H9 (cell line): ENCODE measurements around the gene PRMT7. TPM values are rescaled to one million over a fixed set of nuclear protein-coding genes. Genes with fewer than 3 reads are reported as not detected.

ENCODE experiments used
- DNase-seq: peaks from one replicate; pipeline ENCODE4 v3.0.0-alpha.2; 2017
- H2AFZ ChIP-seq: one replicate; pipeline ENCODE4 v1.6.1; 2013; ENCODE audit warnings: mild to moderate bottlenecking, low read length, control low read depth, moderate library complexity
- H2AK5ac ChIP-seq: 2 replicates; pipeline ENCODE4 v1.6.1; 2013; ENCODE audit warnings: low read length, control low read depth, mixed read lengths; ENCODE audit not compliant: insufficient read length
- H2BK120ac ChIP-seq: one replicate; pipeline ENCODE4 v1.6.1; 2013; ENCODE audit warnings: low read depth, mild to moderate bottlenecking, low read length, control low read depth, inconsistent platforms; ENCODE audit not compliant: poor library complexity, severe bottlenecking
- H2BK12ac ChIP-seq: 2 replicates; pipeline ENCODE4 v1.6.1; 2013; ENCODE audit warnings: low read length, control low read depth, mixed read lengths, low read depth; ENCODE audit not compliant: insufficient read length
- H2BK15ac ChIP-seq: 2 replicates; pipeline ENCODE4 v1.6.1; 2013; ENCODE audit warnings: low read depth, low read length, control low read depth
- H2BK20ac ChIP-seq: one replicate; pipeline ENCODE4 v1.6.1; 2013; ENCODE audit warnings: low read depth, mild to moderate bottlenecking, low read length, control low read depth, inconsistent platforms; ENCODE audit not compliant: poor library complexity, severe bottlenecking
- H2BK5ac ChIP-seq: 2 replicates; pipeline ENCODE4 v1.6.1; 2013; ENCODE audit warnings: low read length, control low read depth, mixed read lengths; ENCODE audit not compliant: insufficient read length
- H3K14ac ChIP-seq: 2 replicates; pipeline ENCODE4 v1.6.1; 2013; ENCODE audit warnings: low read length, control low read depth; ENCODE audit not compliant: insufficient read depth
- H3K18ac ChIP-seq: 2 replicates; pipeline ENCODE4 v1.6.1; 2013; ENCODE audit warnings: low read depth, mild to moderate bottlenecking, mixed read lengths, low read length, control low read depth; ENCODE audit not compliant: insufficient read length
- H3K23ac ChIP-seq: 2 replicates; pipeline ENCODE4 v1.6.1; 2013; ENCODE audit warnings: low read length, control low read depth, mixed read lengths, low read depth; ENCODE audit not compliant: insufficient read length
- H3K23me2 ChIP-seq: 2 replicates; pipeline ENCODE4 v1.6.1; 2013; ENCODE audit warnings: low read depth, mild to moderate bottlenecking, mixed read lengths, low read length, control low read depth; ENCODE audit not compliant: insufficient read length, poor library complexity, severe bottlenecking
- H3K27ac ChIP-seq: 2 replicates; pipeline ENCODE4 v1.5.1; 2013; ENCODE audit warnings: low read length, control low read depth, mixed read lengths, low read depth; ENCODE audit not compliant: insufficient read length
- H3K27me3 ChIP-seq: 2 replicates; pipeline ENCODE4 v1.6.1; 2013; ENCODE audit warnings: low read length, control low read depth, inconsistent platforms; ENCODE audit not compliant: insufficient read depth
- H3K4ac ChIP-seq: 2 replicates; pipeline ENCODE4 v1.6.1; 2013; ENCODE audit warnings: low read depth, mild to moderate bottlenecking, control low read depth, inconsistent platforms, low read length, moderate library complexity
- H3K4me1 ChIP-seq: 2 replicates; pipeline ENCODE4 v1.6.1; 2013; ENCODE audit warnings: low read length, control low read depth, inconsistent platforms; ENCODE audit not compliant: insufficient read depth
- H3K4me2 ChIP-seq: 2 replicates; pipeline ENCODE4 v1.6.1; 2013; ENCODE audit warnings: low read length, control low read depth, mixed read lengths; ENCODE audit not compliant: insufficient read length, insufficient read depth
- H3K56ac ChIP-seq: 2 replicates; pipeline ENCODE4 v1.6.1; 2013; ENCODE audit warnings: low read depth, mild to moderate bottlenecking, mixed read lengths, low read length, control low read depth; ENCODE audit not compliant: insufficient read length
- H3K79me1 ChIP-seq: 2 replicates; pipeline ENCODE4 v1.6.1; 2013; ENCODE audit warnings: low read depth, mild to moderate bottlenecking, moderate library complexity, low read length, control low read depth, inconsistent platforms; ENCODE audit not compliant: insufficient read depth, poor library complexity, severe bottlenecking
- H3K79me2 ChIP-seq: 2 replicates; pipeline ENCODE4 v1.6.1; 2013; ENCODE audit warnings: low read length, control low read depth, inconsistent platforms; ENCODE audit not compliant: insufficient read depth
- H3K9ac ChIP-seq: 2 replicates; pipeline ENCODE4 v1.6.1; 2013; ENCODE audit warnings: low read length, control low read depth, mixed read lengths; ENCODE audit not compliant: insufficient read length; ENCODE audit errors: extremely low read depth
- H3K9me3 ChIP-seq: one replicate; pipeline ENCODE4 v1.6.1; 2013; ENCODE audit warnings: low read depth, low read length, inconsistent platforms; ENCODE audit not compliant: control insufficient read depth
- H3T11ph ChIP-seq: one replicate; pipeline ENCODE4 v1.6.1; 2013; ENCODE audit warnings: mild to moderate bottlenecking, low read length, control low read depth, inconsistent platforms
- H4K20me1 ChIP-seq: one replicate; pipeline ENCODE4 v1.6.1; 2013; ENCODE audit not compliant: control insufficient read depth, insufficient read length, insufficient read depth
- H4K5ac ChIP-seq: 2 replicates; pipeline ENCODE4 v1.6.1; 2013; ENCODE audit warnings: low read depth, mild to moderate bottlenecking, mixed read lengths, low read length, control low read depth; ENCODE audit not compliant: insufficient read length
- H4K8ac ChIP-seq: replicated peaks from 2 replicates; pipeline ENCODE4 v1.6.1; 2013; ENCODE audit warnings: low read length, control low read depth, mixed read lengths, low read depth; ENCODE audit not compliant: insufficient read length
- H4K91ac ChIP-seq: 2 replicates; pipeline ENCODE4 v1.6.1; 2013; ENCODE audit warnings: low read depth, mild to moderate bottlenecking, moderate library complexity, mixed read lengths, low read length, control low read depth; ENCODE audit not compliant: insufficient read length
- H3K27ac Mint-ChIP-seq, 3 experiments: 2 replicates in 2 of 3; 3 replicates in 1 of 3; pipeline ENCODE4 v1.8.0; 2020 to 2021; ENCODE audit warnings: mixed read lengths in 3 of 3, mild to moderate bottlenecking in 1 of 3, moderate library complexity in 1 of 3
- H3K27me3 Mint-ChIP-seq: 2 replicates; pipeline ENCODE4 v1.8.0; 2021; ENCODE audit warnings: low read depth, mild to moderate bottlenecking, moderate library complexity, mixed read lengths
- H3K36me3 Mint-ChIP-seq, 3 experiments: 2 replicates in 2 of 3; 3 replicates in 1 of 3; pipeline ENCODE4 v1.8.0; 2020 to 2021; ENCODE audit warnings: low read depth in 3 of 3, mixed read lengths in 3 of 3; ENCODE audit not compliant: insufficient read depth in 1 of 3
- H3K4me1 Mint-ChIP-seq, 2 experiments: 2 replicates each; pipeline ENCODE4 v1.8.0; 2020; ENCODE audit warnings: mixed read lengths in 2 of 2
- H3K4me3 Mint-ChIP-seq, 2 experiments: 2 replicates in 1 of 2; 3 replicates in 1 of 2; pipeline ENCODE4 v1.8.0; 2020 to 2021; ENCODE audit warnings: mild to moderate bottlenecking in 2 of 2, mixed read lengths in 2 of 2, moderate library complexity in 1 of 2
- H3K9me3 Mint-ChIP-seq, 2 experiments: 2 replicates in 1 of 2; 3 replicates in 1 of 2; pipeline ENCODE4 v1.8.0; 2020; ENCODE audit warnings: mild to moderate bottlenecking in 2 of 2, mixed read lengths in 2 of 2, moderate library complexity in 1 of 2
- WGBS: extraction: QIAGEN DNeasy Blood & Tissue Kit; methylation state at CpG from one replicate; pipeline ENCODE4 v1.1.7; 2013; ENCODE audit warnings: missing lambda C conversion rate, low lambda C conversion rate, mixed read lengths; ENCODE audit not compliant: insufficient read length; ENCODE audit errors: extremely low coverage; 5-methylcytosine and 5-hydroxymethylcytosine counted together
- total RNA-seq: library from RNA; stranded (reverse); gene quantifications from 2 replicates; pipeline ENCODE4 v1.2.1, GENCODE V29; 2021
- TF ChIP-seq, protein P1 (sequence below): fragments of 200-600 bp; sonication (generic); conservative IDR thresholded peaks from 3 replicates; pipeline ENCODE4 v1.8.0; 2021; ENCODE audit warnings: antibody characterized with exemption, mild to moderate bottlenecking

Gene PRMT7
- total RNA-seq, 1 experiment from 2014 or later = 56.6 TPM

DNA sequence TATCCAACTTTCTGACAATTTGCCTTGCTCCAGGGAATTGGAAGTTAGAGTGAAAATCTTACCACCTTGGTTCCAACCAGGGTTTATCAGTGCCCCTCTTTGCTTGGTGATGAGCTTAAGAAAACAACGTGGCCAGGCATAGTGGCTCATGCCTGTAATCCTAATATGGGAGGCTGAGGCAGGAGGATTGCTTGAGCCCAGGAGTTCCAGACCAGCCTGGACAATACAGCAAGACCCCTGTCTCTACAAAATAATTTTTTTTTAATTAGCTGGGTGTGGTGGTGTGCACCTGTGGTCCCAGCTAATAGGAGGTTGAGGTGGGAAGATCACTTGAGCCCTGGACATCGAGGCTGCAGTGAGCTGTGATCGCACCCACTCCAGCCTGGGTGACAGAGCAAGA, 25.1 kb upstream of the PRMT7 start:
- H2BK15ac ChIP-seq = no peak overlapping the region
- no peak overlapping the region for H2BK20ac ChIP-seq
- Mint-ChIP-seq H3K27me3 (no peaks in the 10 kb centered on the region), H3K27ac (no peak overlapping the region), H3K4me1 (peaks cover 4 to 10% of the 10 kb centered on the region in 2 experiments; a peak in 3 of 4 replicates), H3K9me3 (no peaks in the 10 kb centered on the region), H3K36me3 (peaks cover 7 to 31% (median 14%) of the 10 kb centered on the region in 3 experiments; a peak in 4 of 7 replicates), H3K4me3 (no peak overlapping the region)
- H2AFZ ChIP-seq = no peak overlapping the region
- no peak overlapping the region for H3K4me2 ChIP-seq
- H3K56ac ChIP-seq = no peak overlapping the region
- H4K20me1 ChIP-seq = peaks cover 2% of the 10 kb centered on the region
- TF ChIP-seq, protein P1, sequence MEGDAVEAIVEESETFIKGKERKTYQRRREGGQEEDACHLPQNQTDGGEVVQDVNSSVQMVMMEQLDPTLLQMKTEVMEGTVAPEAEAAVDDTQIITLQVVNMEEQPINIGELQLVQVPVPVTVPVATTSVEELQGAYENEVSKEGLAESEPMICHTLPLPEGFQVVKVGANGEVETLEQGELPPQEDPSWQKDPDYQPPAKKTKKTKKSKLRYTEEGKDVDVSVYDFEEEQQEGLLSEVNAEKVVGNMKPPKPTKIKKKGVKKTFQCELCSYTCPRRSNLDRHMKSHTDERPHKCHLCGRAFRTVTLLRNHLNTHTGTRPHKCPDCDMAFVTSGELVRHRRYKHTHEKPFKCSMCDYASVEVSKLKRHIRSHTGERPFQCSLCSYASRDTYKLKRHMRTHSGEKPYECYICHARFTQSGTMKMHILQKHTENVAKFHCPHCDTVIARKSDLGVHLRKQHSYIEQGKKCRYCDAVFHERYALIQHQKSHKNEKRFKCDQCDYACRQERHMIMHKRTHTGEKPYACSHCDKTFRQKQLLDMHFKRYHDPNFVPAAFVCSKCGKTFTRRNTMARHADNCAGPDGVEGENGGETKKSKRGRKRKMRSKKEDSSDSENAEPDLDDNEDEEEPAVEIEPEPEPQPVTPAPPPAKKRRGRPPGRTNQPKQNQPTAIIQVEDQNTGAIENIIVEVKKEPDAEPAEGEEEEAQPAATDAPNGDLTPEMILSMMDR = no peak
- no peaks in the 10 kb centered on the region for H3K23me2 ChIP-seq
- no peaks in the 10 kb centered on the region for H3K4me1 ChIP-seq
- no peak overlapping the region for H4K8ac ChIP-seq
- no peak overlapping the region for H3K23ac ChIP-seq
- H2BK12ac ChIP-seq = no peak overlapping the region
- no peak overlapping the region for H3K14ac ChIP-seq
- H4K5ac ChIP-seq = no peak overlapping the region
- no peak overlapping the region for H3K4ac ChIP-seq
- no peak overlapping the region for H2BK120ac ChIP-seq
- WGBS = no CpG with 5 or more reads among the region's 3 CpGs
- no peaks in the 10 kb centered on the region for H3K9me3 ChIP-seq
- H3T11ph ChIP-seq = no peak overlapping the region
- no peak overlapping the region for H3K9ac ChIP-seq
- no peak overlapping the region for H2AK5ac ChIP-seq
- no peak overlapping the region for H3K18ac ChIP-seq
- no peaks in the 10 kb centered on the region for H3K79me2 ChIP-seq
- H3K27ac ChIP-seq = no peak overlapping the region
- no peak for DNase-seq
- H2BK5ac ChIP-seq = no peak overlapping the region
- H3K79me1 ChIP-seq = no peaks in the 10 kb centered on the region
- no peak overlapping the region for H4K91ac ChIP-seq
- no peaks in the 10 kb centered on the region for H3K27me3 ChIP-seq
